ENCODE results near the gene FMNL2. TPM values are rescaled to one million over a fixed set of nuclear protein-coding genes. Genes with fewer than 3 reads are reported as not detected.

FMNL2 gene
- polyA plus RNA-seq, 3 donors = 0.28 to 3.2 (median 0.71) TPM

GRCh38 chr2:152492911-152493310 lies 157.9 kb downstream of the FMNL2 start:
- H3K9me3 ChIP-seq (replicated peaks in 1 of 2; ENCODE audit: control insufficient read depth in 1 of 2, insufficient read depth in 1 of 2, low read length in 2 of 2) = no peaks in the 10 kb centered on the region
- H3K27me3 ChIP-seq (ENCODE audit: control insufficient read depth in 2 of 2, insufficient read depth in 2 of 2, low read length in 2 of 2) = no peaks in the 10 kb centered on the region
- no peak for TF ChIP-seq CTCF (IDR thresholded peaks at IDR 0.05)
- H4K20me1 ChIP-seq (ENCODE audit: insufficient read depth, low read length) = no peaks in the 10 kb centered on the region
- H3K36me3 ChIP-seq (replicated peaks in 1 of 2; ENCODE audit: control insufficient read depth in 1 of 2, insufficient read depth in 2 of 2, low read length in 2 of 2) = no peaks in the 10 kb centered on the region
- Mint-ChIP-seq H3K4me3 (no peak overlapping the region), H3K4me1 (peaks cover 30% of the 10 kb centered on the region), H3K9me3 (peaks cover 0 to 12% (median 6%) of the 10 kb centered on the region in 7 donors), H3K27me3 (ENCODE audit: low read depth in 3 of 3) (peaks cover 0 to 2% (median 0%) of the 10 kb centered on the region in 3 donors), H3K36me3 (no peaks in the 10 kb centered on the region), H3K27ac (peak overlapping the region in 1 of 7 donors; percentile 19)
- no peaks in the 10 kb centered on the region for H3K79me2 ChIP-seq (ENCODE audit: insufficient read depth, low read length)
- intact Hi-C loops (cut with micrococcal nuclease) = no loop called here
- WGBS (ENCODE audit: insufficient coverage) = no CpG with 5 or more reads among the region's 2 CpGs
- peaks cover 12 to 28% of the 10 kb centered on the region in 2 donors for H3K4me1 ChIP-seq (ENCODE audit: control insufficient read depth in 1 of 2, insufficient read depth in 2 of 2, low read length in 2 of 2)
- DNase-seq = no peak
- H3K27ac ChIP-seq (ENCODE audit: low read depth in 1 of 2, low read length in 2 of 2) = no peak overlapping the region
- no peak overlapping the region for H3K4me2 ChIP-seq (replicated peaks; ENCODE audit: extremely low read depth, low read length, poor library complexity, severe bottlenecking)
- no peak overlapping the region for H3K4me3 ChIP-seq (replicated peaks in 1 of 3; ENCODE audit: low read depth in 2 of 3, low read length in 3 of 3)
- H2AFZ ChIP-seq (ENCODE audit: insufficient read depth, low read depth, low read length, poor library complexity, severe bottlenecking) = no peak overlapping the region
- H3K9ac ChIP-seq (ENCODE audit: insufficient read depth, low read length, poor library complexity, severe bottlenecking) = no peak overlapping the region

- Mint-ChIP-seq H3K4me1 (peaks cover 26% of the 10 kb centered on the region), H3K27ac (peak overlapping the region in 3 of 7 donors; percentile 19 to 41 (median 23)), H3K36me3 (no peaks in the 10 kb centered on the region), H3K9me3 (peaks cover 0 to 12% (median 6%) of the 10 kb centered on the region in 7 donors), H3K4me3 (no peak overlapping the region), H3K27me3 (ENCODE audit: low read depth in 3 of 3) (peaks cover 0 to 2% (median 0%) of the 10 kb centered on the region in 3 donors)
- H3K4me2 ChIP-seq (replicated peaks; ENCODE audit: extremely low read depth, low read length, poor library complexity, severe bottlenecking) = no peak overlapping the region
- peak in 2 of 3 donors; percentile 37 to 52 for DNase-seq
- H3K9me3 ChIP-seq (replicated peaks in 1 of 2; ENCODE audit: control insufficient read depth in 1 of 2, insufficient read depth in 1 of 2, low read length in 2 of 2) = no peaks in the 10 kb centered on the region
- no peak for TF ChIP-seq CTCF (IDR thresholded peaks at IDR 0.05)
- H3K27me3 ChIP-seq (ENCODE audit: control insufficient read depth in 2 of 2, insufficient read depth in 2 of 2, low read length in 2 of 2) = no peaks in the 10 kb centered on the region
- no peak overlapping the region for H3K27ac ChIP-seq (ENCODE audit: low read depth in 1 of 2, low read length in 2 of 2)
- intact Hi-C loops (cut with micrococcal nuclease) = no loop called here
- H2AFZ ChIP-seq (ENCODE audit: insufficient read depth, low read depth, low read length, poor library complexity, severe bottlenecking) = no peak overlapping the region
- no peaks in the 10 kb centered on the region for H3K36me3 ChIP-seq (replicated peaks in 1 of 2; ENCODE audit: control insufficient read depth in 1 of 2, insufficient read depth in 2 of 2, low read length in 2 of 2)
- no peak overlapping the region for H3K4me3 ChIP-seq (replicated peaks in 1 of 3; ENCODE audit: low read depth in 2 of 3, low read length in 3 of 3)
- H3K4me1 ChIP-seq (ENCODE audit: control insufficient read depth in 1 of 2, insufficient read depth in 2 of 2, low read length in 2 of 2) = peaks cover 7 to 23% of the 10 kb centered on the region in 2 donors
- WGBS (ENCODE audit: insufficient coverage) = no CpG with 5 or more reads among the region's 2 CpGs
- H3K9ac ChIP-seq (ENCODE audit: insufficient read depth, low read length, poor library complexity, severe bottlenecking) = no peak overlapping the region
- no peaks in the 10 kb centered on the region for H3K79me2 ChIP-seq (ENCODE audit: insufficient read depth, low read length)
- no peaks in the 10 kb centered on the region for H4K20me1 ChIP-seq (ENCODE audit: insufficient read depth, low read length)
Measured at GRCh38 chr2:152493417-152493816, 158.4 kb downstream of the FMNL2 start.
